Upper lobe of left lung (tissue), 6 donors: ENCODE measurements around the gene KIAA0825. TPM values are rescaled to one million over a fixed set of nuclear protein-coding genes. Genes with fewer than 3 reads are reported as not detected.
"Not testable (repeated sequence)": the region's sequence is repeated elsewhere in the genome, so short reads cannot be mapped to it uniquely, and the experiment has no call there.

ENCODE experiments used
- ATAC-seq, 2 donors: fragments of 200-7000 bp; cut with Tn5 transposase; one replicate each; pipeline ENCODE4 v1.9.1; 2022; ENCODE audit warnings: mild to moderate bottlenecking in 2 of 2, moderate library complexity in 2 of 2; ENCODE audit not compliant: low FRiP score in 2 of 2
- DNase-seq, 2 donors: peaks; one replicate each; pipeline ENCODE4 v3.0.0-alpha.2; 2019 to 2020
- H3K27ac ChIP-seq, 4 donors: fragments of 200-600 bp; sonication (generic); one replicate each; pipeline ENCODE4 v1.5.1; 2016 to 2019
- H3K27me3 ChIP-seq, 4 donors: fragments of 200-600 bp; sonication (generic); one replicate each; pipeline ENCODE4 v1.5.1; 2017 to 2019
- H3K36me3 ChIP-seq, 4 donors: fragments of 200-600 bp; sonication (generic); one replicate each; pipeline ENCODE4 v1.5.1; 2016 to 2019
- H3K4me1 ChIP-seq, 4 donors: fragments of 200-600 bp; sonication (generic); one replicate each; pipeline ENCODE4 v1.5.1; 2018 to 2019
- H3K4me3 ChIP-seq, 4 donors: fragments of 200-600 bp; sonication (generic); one replicate each; pipeline ENCODE4 v1.5.1; 2017 to 2019; ENCODE audit warnings: mild to moderate bottlenecking in 2 of 4, moderate library complexity in 1 of 4
- H3K9me3 ChIP-seq, 4 donors: fragments of 200-600 bp; sonication (generic); one replicate each; pipeline ENCODE4 v1.5.1; 2018 to 2019
- CTCF ChIP-seq, 6 experiments: fragments of 450-650 bp in 4 of 6; fragments of 200-600 bp in 2 of 6; sonication (generic) in 2 of 6; IDR thresholded peaks; one replicate each; pipeline ENCODE4 v1.5.1; 2016 to 2019; ENCODE audit warnings: antibody characterized with exemption in 6 of 6
- EP300 ChIP-seq, 4 donors: sonication (generic); formaldehyde crosslinking; IDR thresholded peaks; one replicate each; pipeline ENCODE4 v1.5.1; 2017; ENCODE audit warnings: antibody characterized with exemption in 4 of 4, control low read depth in 2 of 4
- POLR2A ChIP-seq, 4 donors: fragments of 450-650 bp; IDR thresholded peaks; one replicate each; pipeline ENCODE4 v1.5.1; 2016 to 2017; ENCODE audit warnings: antibody characterized with exemption in 4 of 4, mild to moderate bottlenecking in 2 of 4
- POLR2AphosphoS5 ChIP-seq, 2 donors: sonication (generic); formaldehyde crosslinking; IDR thresholded peaks; one replicate each; pipeline ENCODE4 v1.5.1; 2017; ENCODE audit warnings: antibody characterized with exemption in 2 of 2
- WGBS, 2 donors: methylation state at CpG; one replicate each; pipeline ENCODE4 v1.1.5; 2017 to 2018; 5-methylcytosine and 5-hydroxymethylcytosine counted together
- total RNA-seq, 6 donors: library from RNA; depleted of rRNA in 4 of 6; stranded (reverse); fragments of >200 nt in 4 of 6; gene quantifications; one replicate each; pipeline versions ENCODE4 v1.1.0 to v1.2.1, GENCODE V29; 2016 to 2021
- donor health status: DM: no; HTN: no; CAD: no; lungs with moderate emphysema.
- donor health status: DM: no; HTN: yes; CAD: no; lungs with severe emphysema.

The KIAA0825 gene
- total RNA-seq, 6 donors from 2014 or later = 3.8 to 19.1 (median 6.6) TPM

DNA sequence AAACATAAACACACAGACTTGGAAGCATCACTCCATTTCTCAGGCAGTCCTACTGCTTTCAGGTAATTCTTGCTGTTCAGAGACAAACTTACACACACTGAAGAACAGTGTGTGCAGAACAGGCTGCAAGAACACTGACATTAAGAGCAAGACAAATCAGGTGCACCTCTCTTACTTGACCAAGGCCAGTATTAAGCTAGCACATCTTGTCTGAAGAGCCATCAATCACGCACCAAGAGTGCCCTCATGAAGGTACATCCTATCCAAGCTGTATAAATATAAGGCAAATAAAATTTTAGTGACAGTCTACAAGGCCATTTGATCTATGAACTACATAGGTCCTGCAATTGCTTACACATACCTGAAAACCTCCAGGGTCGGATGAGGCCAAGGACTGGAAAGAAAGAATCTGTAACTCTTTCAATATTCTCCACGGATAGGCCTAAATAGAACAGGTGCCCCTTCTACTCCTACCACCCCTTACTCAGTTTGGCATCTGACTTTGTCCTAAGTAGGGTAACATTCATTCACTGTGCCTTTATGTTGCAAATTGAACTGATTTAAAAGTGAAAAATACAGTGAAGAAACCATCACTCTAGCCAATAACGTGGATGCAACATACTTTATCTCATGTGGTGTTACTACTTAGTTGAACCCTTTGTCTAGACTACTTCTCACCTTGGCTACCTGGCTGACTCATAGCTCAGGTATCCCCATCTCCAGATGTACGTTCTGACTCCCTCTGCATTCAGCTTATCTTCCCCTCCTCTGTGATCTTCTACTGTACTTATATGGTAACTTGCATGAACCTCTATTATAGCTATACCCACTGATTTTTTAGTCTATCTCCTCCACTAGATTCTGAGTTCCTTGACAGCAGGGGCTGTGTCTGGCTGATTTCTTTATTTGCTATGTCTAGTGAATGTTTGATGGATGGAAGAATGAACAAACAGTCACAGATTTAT, 256.3 kb downstream of the KIAA0825 start:
- Histone ChIP-seq H3K4me1 (peaks cover 0 to 3% (median under 1%) of the 10 kb centered on the region in 4 donors), H3K27ac (no peak overlapping the region), H3K9me3 (no peaks in the 10 kb centered on the region), H3K36me3 (no peaks in the 10 kb centered on the region), H3K4me3 (no peak overlapping the region), H3K27me3 (no peaks in the 10 kb centered on the region)
- no peak for ATAC-seq
- 65 to 84% methylated on average over 5 of the region's 5 CpGs for WGBS, 2 donors
- TF ChIP-seq CTCF (IDR thresholded peaks at IDR 0.05) = no peak
- TF ChIP-seq POLR2A (IDR thresholded peaks at IDR 0.05) = no peak
- no peak for TF ChIP-seq POLR2AphosphoS5 (IDR thresholded peaks at IDR 0.05)
- TF ChIP-seq EP300 (IDR thresholded peaks at IDR 0.05) = no peak
- no peak for DNase-seq

- TF ChIP-seq CTCF (IDR thresholded peaks at IDR 0.05) (no peak), POLR2AphosphoS5 (IDR thresholded peaks at IDR 0.05) (no peak), EP300 (IDR thresholded peaks at IDR 0.05) (no peak), POLR2A (IDR thresholded peaks at IDR 0.05) (no peak)
- Histone ChIP-seq H3K27ac (no peak overlapping the region), H3K36me3 (no peaks in the 10 kb centered on the region), H3K27me3 (no peaks in the 10 kb centered on the region), H3K9me3 (no peaks in the 10 kb centered on the region), H3K4me1 (no peaks in the 10 kb centered on the region), H3K4me3 (no peak overlapping the region)
- ATAC-seq = peak in 1 of 2 donors; percentile 45
- no peak for DNase-seq
- WGBS, 2 donors = 72 to 88% methylated on average over 1 of the region's 1 CpG
Measured at GRCh38 chr5:94361161-94361560, 257.2 kb downstream of the KIAA0825 start.

GRCh38 chr5:94360382-94361130, 257.8 kb downstream of the KIAA0825 start:
- DNase-seq (no peak), ATAC-seq (no peak)
- Histone ChIP-seq H3K9me3 (no peaks in the 10 kb centered on the region), H3K27ac (no peak overlapping the region), H3K4me1 (no peaks in the 10 kb centered on the region), H3K4me3 (no peak overlapping the region), H3K27me3 (no peaks in the 10 kb centered on the region), H3K36me3 (no peaks in the 10 kb centered on the region)
- WGBS, 2 donors = 93 to 99% methylated on average over 4 of the region's 4 CpGs
- TF ChIP-seq EP300 (IDR thresholded peaks at IDR 0.05) = no peak
- no peak for TF ChIP-seq CTCF (IDR thresholded peaks at IDR 0.05)
- TF ChIP-seq POLR2A (IDR thresholded peaks at IDR 0.05) = no peak
- TF ChIP-seq POLR2AphosphoS5 (IDR thresholded peaks at IDR 0.05) = no peak

DNA sequence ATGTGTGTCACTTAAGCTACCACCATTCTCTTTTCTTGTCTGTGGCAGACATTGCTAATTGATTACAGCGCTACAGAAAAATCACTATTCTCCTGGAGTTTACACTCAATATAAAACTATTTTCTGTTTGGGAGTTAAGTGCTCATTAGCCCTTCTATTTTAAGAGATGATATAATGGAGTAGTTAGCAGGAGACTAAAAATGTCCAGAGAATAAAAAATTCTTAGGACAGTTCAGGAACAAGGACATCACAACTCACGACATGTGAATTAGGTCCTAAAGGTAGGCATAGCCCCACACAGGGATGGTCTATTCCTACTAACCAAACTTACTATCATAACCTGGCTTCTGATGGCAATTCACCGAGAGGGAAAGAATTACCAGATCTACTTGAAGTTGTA, 258.5 kb downstream of the KIAA0825 start:
- WGBS, 2 donors = 94 to 99% methylated on average over 3 of the region's 3 CpGs
- Histone ChIP-seq H3K27me3 (no peaks in the 10 kb centered on the region), H3K27ac (no peak overlapping the region), H3K4me1 (no peaks in the 10 kb centered on the region), H3K9me3 (no peaks in the 10 kb centered on the region), H3K4me3 (no peak overlapping the region), H3K36me3 (no peaks in the 10 kb centered on the region)
- no peak for TF ChIP-seq EP300 (IDR thresholded peaks at IDR 0.05)
- ATAC-seq (no peak), DNase-seq (no peak)

- H3K36me3 ChIP-seq = no peaks in the 10 kb centered on the region
- H3K4me1 ChIP-seq = no peaks in the 10 kb centered on the region
- no peak overlapping the region for H3K4me3 ChIP-seq
- TF ChIP-seq CTCF (IDR thresholded peaks at IDR 0.05) (no peak), POLR2A (IDR thresholded peaks at IDR 0.05) (no peak), EP300 (IDR thresholded peaks at IDR 0.05) (no peak), POLR2AphosphoS5 (IDR thresholded peaks at IDR 0.05) (no peak)
- ATAC-seq (no peak), DNase-seq (no peak)
- H3K27ac ChIP-seq = no peak overlapping the region
- no peaks in the 10 kb centered on the region for H3K27me3 ChIP-seq
- peaks cover 0 to 5% (median 0%) of the 10 kb centered on the region in 4 donors for H3K9me3 ChIP-seq
Measured at GRCh38 chr5:94355811-94356210, 262.6 kb downstream of the KIAA0825 start.

DNA sequence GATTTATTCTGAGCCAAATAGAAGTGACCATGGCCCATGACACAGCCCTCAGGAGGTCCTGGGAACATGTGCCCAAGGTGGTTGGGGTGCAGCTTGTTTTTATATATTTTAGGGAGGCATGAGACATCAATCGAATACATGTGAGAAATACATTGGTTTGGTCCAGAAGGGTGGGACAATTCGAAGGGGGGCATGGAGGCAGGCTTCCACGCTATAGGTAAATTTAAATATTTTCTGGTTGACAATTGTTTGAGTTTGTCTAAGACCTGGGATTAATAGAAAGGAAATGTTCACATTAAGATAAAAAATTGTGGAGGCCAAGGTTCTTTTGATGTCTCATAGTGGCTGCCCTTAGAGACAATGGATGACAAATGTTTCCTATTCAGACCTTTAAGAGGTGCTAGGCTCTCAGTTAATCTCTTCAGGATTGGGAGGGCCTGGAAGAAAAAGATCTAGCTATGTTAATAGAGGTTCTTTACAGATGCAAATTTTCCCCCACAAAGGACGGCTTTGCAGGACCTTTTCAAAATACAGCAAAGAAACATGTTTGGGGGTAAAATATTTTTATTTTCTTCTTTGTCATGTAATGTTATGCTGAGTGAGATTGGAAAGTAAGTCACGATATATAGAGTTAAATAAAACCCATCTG, 263.4 kb downstream of the KIAA0825 start:
- not testable (repeated sequence) for H3K36me3 ChIP-seq, H3K4me3 ChIP-seq, H3K27ac ChIP-seq, H3K4me1 ChIP-seq, H3K9me3 ChIP-seq, H3K27me3 ChIP-seq, DNase-seq, ATAC-seq
- WGBS, 2 donors = 72 to 78% methylated on average over 5 of the region's 5 CpGs
